Astrocyte (in vitro differentiated cells and primary cell): ENCODE data around the gene NAT14. TPM values are rescaled to one million over a fixed set of nuclear protein-coding genes. Genes with fewer than 3 reads are reported as not detected.
A peak's percentile ranks its signal among the peaks of the same experiment; 100 is the strongest.

Source experiments
- DNase-seq: peaks from one replicate; pipeline ENCODE4 v3.0.0-alpha.2; 2010; ENCODE audit warnings: low read depth
- FAIRE-seq: peaks from 2 replicates; lab custom pipeline; 2011; peaks lifted over from hg19 to GRCh38; lab: Jason Lieb, UNC
- H2AFZ ChIP-seq: 2 replicates; pipeline ENCODE4 v1.6.0; 2012; ENCODE audit warnings: low read depth, low read length, inconsistent platforms
- H3K27ac ChIP-seq: 2 replicates; pipeline ENCODE4 v1.5.1; 2011; ENCODE audit warnings: low read depth, low read length, inconsistent platforms
- H3K27me3 ChIP-seq: 2 replicates; pipeline ENCODE4 v1.6.0; 2011; ENCODE audit warnings: low read length, inconsistent platforms; ENCODE audit not compliant: insufficient read depth
- H3K36me3 ChIP-seq: 2 replicates; pipeline ENCODE4 v1.5.1; 2011; ENCODE audit warnings: low read length, inconsistent platforms; ENCODE audit not compliant: insufficient read depth
- H3K4me1 ChIP-seq: 2 replicates; pipeline ENCODE4 v1.5.1; 2011; ENCODE audit warnings: low read length, inconsistent platforms; ENCODE audit not compliant: insufficient read depth
- H3K4me2 ChIP-seq: 2 replicates; pipeline ENCODE4 v1.6.0; 2012; ENCODE audit warnings: low read length, inconsistent platforms
- H3K4me3 ChIP-seq: 2 replicates; pipeline ENCODE4 v1.5.1; 2011; ENCODE audit warnings: low read depth, mild to moderate bottlenecking, low read length, inconsistent platforms; ENCODE audit not compliant: insufficient read depth
- H3K79me2 ChIP-seq: 2 replicates; pipeline ENCODE4 v1.6.0; 2012; ENCODE audit warnings: mild to moderate bottlenecking, low read length, inconsistent platforms; ENCODE audit not compliant: insufficient read depth
- H3K9ac ChIP-seq: 2 replicates; pipeline ENCODE4 v1.6.0; 2012; ENCODE audit warnings: mild to moderate bottlenecking, low read length, inconsistent platforms
- H3K9me3 ChIP-seq: 2 replicates; pipeline ENCODE4 v1.5.1; 2012; ENCODE audit warnings: low read depth, mild to moderate bottlenecking, low read length, inconsistent platforms; ENCODE audit not compliant: insufficient read depth
- H4K20me1 ChIP-seq: 2 replicates; pipeline ENCODE4 v1.6.0; 2012; ENCODE audit warnings: low read length, inconsistent platforms; ENCODE audit not compliant: insufficient read depth
- H3K27ac Mint-ChIP-seq: one replicate; pipeline ENCODE4 v1.8.0; 2021; ENCODE audit warnings: mild to moderate bottlenecking, mixed read lengths; ENCODE audit not compliant: unreplicated experiment
- H3K27me3 Mint-ChIP-seq: one replicate; pipeline ENCODE4 v1.8.0; 2021; ENCODE audit warnings: low read depth, mixed read lengths; ENCODE audit not compliant: unreplicated experiment
- H3K36me3 Mint-ChIP-seq: one replicate; pipeline ENCODE4 v1.8.0; 2021; ENCODE audit warnings: low read depth, mixed read lengths; ENCODE audit not compliant: unreplicated experiment
- H3K4me1 Mint-ChIP-seq: one replicate; pipeline ENCODE4 v1.8.0; 2021; ENCODE audit warnings: low read depth, mixed read lengths; ENCODE audit not compliant: unreplicated experiment
- H3K4me3 Mint-ChIP-seq: one replicate; pipeline ENCODE4 v1.8.0; 2021; ENCODE audit warnings: mild to moderate bottlenecking, moderate library complexity, mixed read lengths; ENCODE audit not compliant: unreplicated experiment
- H3K9me3 Mint-ChIP-seq: one replicate; pipeline ENCODE4 v1.8.0; 2021; ENCODE audit warnings: mild to moderate bottlenecking, mixed read lengths; ENCODE audit not compliant: unreplicated experiment
- CTCF ChIP-seq: IDR thresholded peaks from 2 replicates; pipeline ENCODE4 v1.5.1; 2011; ENCODE audit warnings: low read depth, mild to moderate bottlenecking, inconsistent platforms, low read length, moderate library complexity; ENCODE audit not compliant: insufficient read depth
- EZH2 ChIP-seq: IDR thresholded peaks from 2 replicates; pipeline ENCODE4 v1.6.1; 2012; ENCODE audit warnings: mild to moderate bottlenecking, low read length, inconsistent platforms; ENCODE audit not compliant: insufficient read depth
- total RNA-seq: library from RNA; stranded (reverse); gene quantifications from 2 replicates; pipeline ENCODE4 v1.2.1, GENCODE V29; 2021

The NAT14 gene
- total RNA-seq, 1 donor from 2014 or later, result 71.2 TPM

- Histone ChIP-seq H3K9me3 (no peaks in the 10 kb centered on the region), H3K36me3 (no peaks in the 10 kb centered on the region), H3K4me2 (peak overlapping the region; percentile 96), H3K9ac (peak overlapping the region; percentile 91), H3K79me2 (peaks cover 16% of the 10 kb centered on the region), H2AFZ (no peak overlapping the region), H3K4me3 (peak overlapping the region; percentile 83), H4K20me1 (peaks cover 41% of the 10 kb centered on the region), H3K4me1 (peaks cover 9% of the 10 kb centered on the region), H3K27ac (no peak overlapping the region), H3K27me3 (peaks cover 2% of the 10 kb centered on the region)
- DNase-seq, result no peak
- H3K27ac Mint-ChIP-seq, result no peak overlapping the region
- TF ChIP-seq EZH2, result no peak
- TF ChIP-seq CTCF, result no peak
- H3K9me3 Mint-ChIP-seq, result no peaks in the 10 kb centered on the region
- H3K27me3 Mint-ChIP-seq, result no peaks in the 10 kb centered on the region
- FAIRE-seq, result peak; percentile 37
- no peaks in the 10 kb centered on the region for H3K4me1 Mint-ChIP-seq
- H3K4me3 Mint-ChIP-seq, result peak overlapping the region; percentile 86
- H3K36me3 Mint-ChIP-seq, result peaks cover 8% of the 10 kb centered on the region
Observed at GRCh38 chr19:55459950-55460657, 24.9 kb upstream of the NAT14 start.

- Histone ChIP-seq H3K36me3 (no peaks in the 10 kb centered on the region), H3K9me3 (no peaks in the 10 kb centered on the region), H3K4me3 (peak overlapping the region; percentile 83), H3K4me1 (peaks cover 9% of the 10 kb centered on the region), H3K27ac (peak overlapping the region; percentile 70), H3K9ac (peak overlapping the region; percentile 91), H2AFZ (peak overlapping the region; percentile 78), H3K27me3 (peaks cover 2% of the 10 kb centered on the region), H4K20me1 (peaks cover 35% of the 10 kb centered on the region), H3K4me2 (peak overlapping the region; percentile 96), H3K79me2 (peaks cover 16% of the 10 kb centered on the region)
- no peak for TF ChIP-seq EZH2
- TF ChIP-seq CTCF, result no peak
- H3K9me3 Mint-ChIP-seq, result no peaks in the 10 kb centered on the region
- FAIRE-seq (no peak), DNase-seq (peak; percentile 69)
- H3K27me3 Mint-ChIP-seq, result peaks cover under 1% of the 10 kb centered on the region
- H3K36me3 Mint-ChIP-seq, result peaks cover 5% of the 10 kb centered on the region
- peak overlapping the region; percentile 86 for H3K4me3 Mint-ChIP-seq
- peaks cover under 1% of the 10 kb centered on the region for H3K4me1 Mint-ChIP-seq
- H3K27ac Mint-ChIP-seq, result peak overlapping the region; percentile 66
Observed at GRCh38 chr19:55460670-55461258, 24.2 kb upstream of the NAT14 start.
